ENCODE data around the gene FCAR.

The FCAR gene

GRCh38 chr19:54921082-54921481 is 47.0 kb downstream of the FCAR start:
- no peak overlapping the region for H3K4me2 ChIP-seq
- no peaks in the 10 kb centered on the region; the same call in 1 of the 2 replicates for H3K27me3 ChIP-seq (ENCODE audit: insufficient read depth, low read depth)
- H3K36me3 ChIP-seq (ENCODE audit: insufficient read depth): no peaks in the 10 kb centered on the region
- no peaks in the 10 kb centered on the region for H3K79me2 ChIP-seq (ENCODE audit: insufficient read depth, low read depth)
- no peak for TF ChIP-seq CTCF (conservative IDR thresholded peaks at IDR 0.05; ENCODE audit: low read depth, low read length)
- H2AFZ ChIP-seq (ENCODE audit: low read depth): no peak overlapping the region
- no peak overlapping the region for H3K4me3 ChIP-seq (IDR thresholded peaks at IDR 0.05; ENCODE audit: insufficient read depth, low read depth, low read length)
- H3K9ac ChIP-seq: no peak overlapping the region
- H3K4me1 ChIP-seq (ENCODE audit: low read depth, poor library complexity, severe bottlenecking): no peaks in the 10 kb centered on the region
- H4K20me1 ChIP-seq (ENCODE audit: insufficient read depth): no peaks in the 10 kb centered on the region
- no peak overlapping the region for H3K27ac ChIP-seq

GRCh38 chr19:54923276-54923675 is 49.2 kb downstream of the FCAR start:
- Histone ChIP-seq H3K4me2 (no peak overlapping the region), H3K4me1 (ENCODE audit: low read depth, poor library complexity, severe bottlenecking) (no peaks in the 10 kb centered on the region), H3K9ac (no peak overlapping the region), H3K27me3 (ENCODE audit: insufficient read depth, low read depth) (no peaks in the 10 kb centered on the region; the same call in 1 of the 2 replicates), H4K20me1 (ENCODE audit: insufficient read depth) (no peaks in the 10 kb centered on the region), H3K36me3 (ENCODE audit: insufficient read depth) (no peaks in the 10 kb centered on the region), H2AFZ (ENCODE audit: low read depth) (no peak overlapping the region), H3K79me2 (ENCODE audit: insufficient read depth, low read depth) (no peaks in the 10 kb centered on the region), H3K27ac (no peak overlapping the region), H3K4me3 (IDR thresholded peaks at IDR 0.05; ENCODE audit: insufficient read depth, low read depth, low read length) (no peak overlapping the region)
- TF ChIP-seq CTCF (conservative IDR thresholded peaks at IDR 0.05; ENCODE audit: low read depth, low read length): no peak

GRCh38 chr19:54928299-54928698 is 54.3 kb downstream of the FCAR start:
- H3K9ac ChIP-seq: no peak overlapping the region
- H3K36me3 ChIP-seq (ENCODE audit: insufficient read depth): no peaks in the 10 kb centered on the region
- H3K4me2 ChIP-seq: no peak overlapping the region
- no peak for TF ChIP-seq CTCF (conservative IDR thresholded peaks at IDR 0.05; ENCODE audit: low read depth, low read length)
- no peak overlapping the region for H3K27ac ChIP-seq
- H3K79me2 ChIP-seq (ENCODE audit: insufficient read depth, low read depth): no peaks in the 10 kb centered on the region
- H4K20me1 ChIP-seq (ENCODE audit: insufficient read depth): no peaks in the 10 kb centered on the region
- no peak overlapping the region for H3K4me3 ChIP-seq (IDR thresholded peaks at IDR 0.05; ENCODE audit: insufficient read depth, low read depth, low read length)
- H3K27me3 ChIP-seq (ENCODE audit: insufficient read depth, low read depth): no peaks in the 10 kb centered on the region; the same call in 1 of the 2 replicates
- H2AFZ ChIP-seq (ENCODE audit: low read depth): no peak overlapping the region
- H3K4me1 ChIP-seq (ENCODE audit: low read depth, poor library complexity, severe bottlenecking): no peaks in the 10 kb centered on the region

GRCh38 chr19:54937926-54938325 is 63.9 kb downstream of the FCAR start:
- Histone ChIP-seq H3K79me2 (ENCODE audit: insufficient read depth, low read depth) (no peaks in the 10 kb centered on the region), H3K4me3 (IDR thresholded peaks at IDR 0.05; ENCODE audit: insufficient read depth, low read depth, low read length) (no peak overlapping the region), H3K4me2 (peak overlapping the region; percentile 62; the same call in 1 of the 2 replicates), H3K4me1 (ENCODE audit: low read depth, poor library complexity, severe bottlenecking) (peaks cover 23% of the 10 kb centered on the region), H3K36me3 (ENCODE audit: insufficient read depth) (no peaks in the 10 kb centered on the region), H3K27ac (peak overlapping the region; percentile 93), H4K20me1 (ENCODE audit: insufficient read depth) (no peaks in the 10 kb centered on the region), H3K27me3 (ENCODE audit: insufficient read depth, low read depth) (no peaks in the 10 kb centered on the region), H2AFZ (ENCODE audit: low read depth) (no peak overlapping the region), H3K9ac (peak overlapping the region; percentile 64; the same call in 1 of the 2 replicates)
- TF ChIP-seq CTCF (conservative IDR thresholded peaks at IDR 0.05; ENCODE audit: low read depth, low read length): no peak

All from KMS-11 (cell line).